GM13977 (cell line): Measurements from ENCODE around the gene LCP1.

Experiments used
- DNase-seq: peaks from one replicate; pipeline ENCODE4 v3.0.0; 2012; ENCODE audit warnings: low spot score
- in situ Hi-C: fragments of 300-500 bp; cut with MboI; formaldehyde crosslinking; loops from one replicate; pipeline ENCODE4 v1.12.0; 2022; ENCODE audit warnings: low sequenced_read_pairs, low pct_unique_long_range_greater_than_20kb, mixed read lengths, inconsistent platforms; ENCODE audit not compliant: unreplicated experiment
- TF ChIP-seq, protein P1 (sequence below): IDR thresholded peaks from 2 replicates; pipeline ENCODE4 v1.5.1; 2012; ENCODE audit warnings: mild to moderate bottlenecking, control low read depth; ENCODE audit not compliant: insufficient read depth; ENCODE audit errors: extremely low read depth, missing control alignments

LCP1 gene

DNA sequence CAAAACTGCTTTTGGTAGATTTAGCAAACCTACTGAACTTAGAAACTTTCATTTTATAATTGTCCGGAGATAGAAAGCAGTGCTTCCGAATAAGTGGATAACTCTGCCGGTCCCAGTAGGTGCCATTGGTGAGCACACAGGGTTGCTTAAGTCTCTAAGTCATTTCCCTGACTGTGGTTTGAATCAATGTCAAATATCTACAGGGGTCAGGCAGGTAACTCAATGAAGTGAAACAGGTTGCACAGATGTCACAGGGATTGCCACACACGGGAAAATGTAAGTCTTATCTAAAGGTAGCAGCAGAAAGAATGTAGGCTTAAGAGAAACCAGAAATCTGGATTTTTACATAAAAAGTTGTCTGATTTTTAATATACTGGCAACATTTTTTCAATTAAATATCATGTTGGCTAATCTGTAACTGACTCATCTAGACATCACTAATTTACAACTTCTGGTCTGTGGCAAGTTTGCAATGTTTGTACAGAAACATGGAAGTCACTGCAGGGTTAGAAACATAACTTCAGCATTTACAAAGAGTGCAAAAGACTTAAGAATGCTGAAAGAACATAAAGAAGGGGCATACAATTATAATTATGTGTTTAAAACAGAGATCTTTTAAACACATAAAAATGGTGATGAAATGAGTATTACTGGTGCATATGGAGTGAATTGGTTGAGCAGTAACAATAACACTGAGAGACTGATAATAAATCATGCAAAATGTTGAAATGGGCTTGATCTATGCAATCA lies 15.5 kb upstream of the LCP1 start:
- no peak for DNase-seq
- in situ Hi-C loops, result no loop called here
- TF ChIP-seq, protein P1, sequence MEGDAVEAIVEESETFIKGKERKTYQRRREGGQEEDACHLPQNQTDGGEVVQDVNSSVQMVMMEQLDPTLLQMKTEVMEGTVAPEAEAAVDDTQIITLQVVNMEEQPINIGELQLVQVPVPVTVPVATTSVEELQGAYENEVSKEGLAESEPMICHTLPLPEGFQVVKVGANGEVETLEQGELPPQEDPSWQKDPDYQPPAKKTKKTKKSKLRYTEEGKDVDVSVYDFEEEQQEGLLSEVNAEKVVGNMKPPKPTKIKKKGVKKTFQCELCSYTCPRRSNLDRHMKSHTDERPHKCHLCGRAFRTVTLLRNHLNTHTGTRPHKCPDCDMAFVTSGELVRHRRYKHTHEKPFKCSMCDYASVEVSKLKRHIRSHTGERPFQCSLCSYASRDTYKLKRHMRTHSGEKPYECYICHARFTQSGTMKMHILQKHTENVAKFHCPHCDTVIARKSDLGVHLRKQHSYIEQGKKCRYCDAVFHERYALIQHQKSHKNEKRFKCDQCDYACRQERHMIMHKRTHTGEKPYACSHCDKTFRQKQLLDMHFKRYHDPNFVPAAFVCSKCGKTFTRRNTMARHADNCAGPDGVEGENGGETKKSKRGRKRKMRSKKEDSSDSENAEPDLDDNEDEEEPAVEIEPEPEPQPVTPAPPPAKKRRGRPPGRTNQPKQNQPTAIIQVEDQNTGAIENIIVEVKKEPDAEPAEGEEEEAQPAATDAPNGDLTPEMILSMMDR, result no peak

DNA sequence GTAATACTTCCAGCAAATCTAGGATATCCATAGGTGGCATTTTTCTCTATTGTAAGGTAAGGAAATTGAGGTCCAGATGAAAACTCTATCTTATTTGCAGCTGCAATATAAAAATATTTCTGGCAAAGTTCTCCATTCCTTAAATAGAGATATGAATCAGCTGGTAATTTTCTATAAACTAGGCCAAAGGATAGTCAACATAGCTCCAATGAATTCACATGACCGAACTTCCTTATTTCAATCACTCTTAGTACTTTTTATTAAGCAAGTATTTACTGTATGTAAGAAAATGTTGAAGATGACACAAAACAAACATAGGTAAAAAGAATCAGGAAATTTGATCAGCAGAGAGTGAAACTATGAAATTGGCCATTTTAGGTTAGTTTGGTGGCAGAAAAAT lies 13.0 kb upstream of the LCP1 start:
- no peak for DNase-seq
- TF ChIP-seq, protein P1, result no peak
- in situ Hi-C loops, result no loop called here

DNA sequence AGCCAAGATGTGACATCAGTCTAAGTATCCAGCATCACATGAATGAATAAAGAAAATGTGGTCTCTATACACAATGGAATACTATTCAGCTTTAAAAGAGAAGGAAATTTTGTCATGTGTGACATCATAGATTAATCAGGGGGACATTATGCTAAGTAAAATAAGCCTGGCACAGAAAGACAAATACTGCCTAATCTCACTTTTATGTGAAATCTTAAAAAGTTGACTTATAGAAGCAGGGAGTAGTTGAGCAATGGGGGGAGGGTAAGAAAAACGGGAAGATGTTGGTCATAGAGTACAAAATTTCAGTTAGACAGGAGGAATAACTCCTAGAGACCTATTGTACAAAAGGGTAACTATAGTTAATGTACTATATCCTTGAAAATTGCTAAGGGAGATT lies 10.4 kb upstream of the LCP1 start:
- no peak for DNase-seq
- TF ChIP-seq, protein P1, result no peak
- in situ Hi-C loops, result no loop called here

DNA sequence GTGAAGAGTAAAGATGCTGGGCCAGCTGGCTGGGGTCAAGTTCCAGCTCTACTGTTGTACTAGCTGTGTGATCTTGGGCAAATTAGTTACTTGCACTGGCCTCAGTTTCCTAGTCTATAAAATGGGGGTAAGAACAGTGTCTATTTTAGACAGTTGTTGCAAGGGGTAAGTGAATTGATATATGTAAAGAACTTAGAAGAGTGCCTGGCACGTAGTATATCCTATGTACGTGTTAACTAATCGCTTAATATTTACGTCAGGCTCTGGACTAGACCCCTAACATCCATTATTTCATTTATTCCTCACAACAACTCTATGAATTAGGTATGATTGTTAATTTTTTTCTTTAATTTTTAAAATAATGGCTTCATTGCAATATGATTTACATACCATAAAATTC lies 3.7 kb upstream of the LCP1 start:
- TF ChIP-seq, protein P1, result no peak
- in situ Hi-C loops, result no loop called here
- no peak for DNase-seq

DNA sequence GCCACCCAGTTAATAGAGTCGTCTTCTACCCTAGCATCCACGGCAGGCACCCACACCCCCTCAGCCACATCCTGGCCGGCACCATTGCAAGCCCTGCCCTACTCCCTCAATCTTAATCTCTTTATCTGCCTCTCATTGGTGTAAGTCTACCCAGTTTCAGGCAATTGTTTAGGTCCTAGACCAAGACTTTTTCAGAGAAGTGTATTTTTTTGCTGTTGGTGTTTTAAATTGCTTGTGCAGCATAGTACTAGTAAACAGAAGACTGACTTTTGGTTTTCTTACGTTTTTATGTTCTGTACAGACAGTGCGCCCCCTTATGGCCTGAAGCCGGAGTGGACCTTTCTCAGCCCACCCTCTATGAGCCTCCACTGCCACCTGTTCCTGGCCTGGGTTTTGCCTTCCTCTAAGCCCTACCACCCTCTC lies 2.3 kb upstream of the LCP1 start:
- in situ Hi-C loops, result no loop called here
- TF ChIP-seq, protein P1, result peak; percentile 89
- peak; percentile 53 for DNase-seq

DNA sequence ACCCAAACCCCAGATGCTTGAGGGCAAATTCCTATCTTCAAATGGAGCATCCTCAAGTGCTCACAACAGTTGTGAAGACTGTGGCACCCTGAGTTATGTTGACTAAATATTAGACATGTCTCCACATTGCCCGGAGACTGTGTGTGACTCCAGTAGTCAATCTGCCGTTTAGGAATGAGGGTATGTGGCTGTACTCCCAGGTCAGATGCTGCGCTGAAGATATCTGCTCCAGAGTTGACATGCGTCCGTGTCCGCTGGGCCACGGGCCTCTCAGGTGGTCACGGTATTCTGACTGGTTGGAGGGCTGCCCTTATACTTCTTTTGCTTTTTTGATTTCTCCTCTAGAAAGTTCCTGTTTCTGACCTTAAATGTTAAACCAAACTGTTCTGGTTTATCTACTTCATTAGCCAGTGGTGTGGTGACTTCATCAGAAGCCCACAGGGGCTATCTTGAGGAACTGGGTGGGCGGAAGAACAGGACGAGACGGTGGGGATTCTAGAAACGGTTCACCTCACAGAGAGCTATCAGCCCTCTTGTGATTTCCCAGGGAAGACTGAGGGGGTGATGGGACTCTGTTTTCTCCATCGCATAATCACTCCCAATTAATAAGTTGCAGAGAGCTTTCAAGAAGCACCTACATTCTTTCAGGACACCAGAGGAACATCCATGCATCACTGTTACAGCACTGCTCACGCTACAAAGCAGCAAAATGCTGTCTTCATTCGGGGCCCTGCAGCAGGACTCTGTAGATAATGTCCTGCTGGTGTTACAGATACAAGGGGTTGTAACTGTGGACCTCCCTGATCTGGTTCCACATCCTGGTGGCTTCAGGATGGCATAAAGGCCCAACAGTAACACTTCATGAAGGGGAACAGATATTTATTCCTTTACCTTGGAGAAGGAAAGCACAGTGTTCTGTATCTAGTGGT lies 1.3 kb upstream of the LCP1 start:
- DNase-seq, result no peak
- TF ChIP-seq, protein P1, result no peak
- in situ Hi-C loops, result no loop called here
